Small intestine (tissue), 16 donors: Measurements from ENCODE around the gene OR5K1. TPM values are rescaled to one million over a fixed set of nuclear protein-coding genes. Genes with fewer than 3 reads are reported as not detected.

Experiments used
- DNase-seq, 2 donors: peaks; one replicate each; pipeline versions ENCODE4 v3.0.0 to v3.0.0-alpha.2; 2013
- FAIRE-seq: peaks from 2 replicates; lab custom pipeline; 2012; peaks lifted over from hg19 to GRCh38; lab: Jason Lieb, UNC
- H3K27ac ChIP-seq, 3 donors: one replicate each; pipeline ENCODE4 v1.5.1; 2013; ENCODE audit warnings: low read length in 2 of 3, mild to moderate bottlenecking in 2 of 3, control low read depth in 1 of 3, inconsistent platforms in 1 of 3, low read depth in 1 of 3, moderate library complexity in 1 of 3
- H3K27me3 ChIP-seq, 3 donors: one replicate each; pipeline ENCODE4 v1.6.1; 2013; ENCODE audit warnings: low read length in 3 of 3, inconsistent platforms in 1 of 3; ENCODE audit not compliant: control insufficient read depth in 3 of 3, insufficient read depth in 3 of 3
- H3K36me3 ChIP-seq, 3 donors: one replicate each; pipeline ENCODE4 v1.6.1; 2013; ENCODE audit warnings: low read length in 3 of 3, inconsistent platforms in 1 of 3, low read depth in 1 of 3, mild to moderate bottlenecking in 1 of 3, moderate library complexity in 1 of 3; ENCODE audit not compliant: control insufficient read depth in 3 of 3, insufficient read depth in 2 of 3
- H3K4me1 ChIP-seq, 3 donors: one replicate each; pipeline ENCODE4 v1.6.1; 2013; ENCODE audit warnings: low read length in 2 of 3, inconsistent platforms in 1 of 3, low read depth in 1 of 3, mild to moderate bottlenecking in 1 of 3, moderate library complexity in 1 of 3; ENCODE audit not compliant: control insufficient read depth in 3 of 3, insufficient read depth in 2 of 3
- H3K4me3 ChIP-seq, 3 donors: one replicate each; pipeline ENCODE4 v1.5.1; 2013; ENCODE audit warnings: low read length in 3 of 3, control low read depth in 1 of 3, inconsistent platforms in 1 of 3, low read depth in 1 of 3, mild to moderate bottlenecking in 1 of 3, moderate library complexity in 1 of 3
- H3K9me3 ChIP-seq, 2 donors: one replicate each; pipeline ENCODE4 v1.6.1; 2013; ENCODE audit warnings: low read depth in 1 of 2, low read length in 1 of 2; ENCODE audit not compliant: control insufficient read depth in 2 of 2, insufficient read depth in 1 of 2
- WGBS, 3 donors: extraction: QIAGEN DNeasy Blood & Tissue Kit; methylation state at CpG; one replicate each; pipeline ENCODE4 v1.1.7; 2013; 5-methylcytosine and 5-hydroxymethylcytosine counted together
- long read RNA-seq, 10 donors: transcript quantifications; one replicate each; lab custom pipeline, GENCODE V29; 2026
- polyA plus RNA-seq, 4 donors: library from polyadenylated mRNA; stranded (reverse) in 3 of 4; unstranded in 1 of 4; fragments of 200-250 nt in 3 of 4; fragments of 120-200 nt in 1 of 4; gene quantifications; one replicate each; pipeline versions ENCODE4 v1.2.1 to v1.2.3, GENCODE V29; 2013
- donor health status: healthy with polysubstance abuse.
- donor health status: control.
- donor health status: control.
- donor health status: Bipolar disorder and iron deficiency.
- donor health status: healthy.

OR5K1 gene
- not detected for polyA plus RNA-seq
- long read RNA-seq, donor 1, result 0 reads
- long read RNA-seq, donor 2, result 0 reads
- long read RNA-seq, donor 3, result 0 reads
- long read RNA-seq, donor 4, result 0 reads
- long read RNA-seq, donor 5, result 0 reads
- long read RNA-seq, donor 6, result 0 reads
- long read RNA-seq, donor 7, result 0 reads
- long read RNA-seq, donor 8, result 0 reads
- long read RNA-seq, donor 9, result 0 reads
- long read RNA-seq, donor 10, result 0 reads

- H3K27ac ChIP-seq, result no peak within 1 kb of the TSS
- H3K36me3 ChIP-seq, result no peaks in the 10 kb centered on the region
- H3K27me3 ChIP-seq, result no peaks in the 10 kb centered on the region
- H3K4me1 ChIP-seq, result no peaks in the 10 kb centered on the region
- no peak for FAIRE-seq
- no peak within 1 kb of the TSS for H3K4me3 ChIP-seq
- H3K9me3 ChIP-seq, result no peaks in the 10 kb centered on the region
- WGBS, 3 donors, result 83 to 89% (median 88%) methylated on average over 1 of the region's 1 CpG
- DNase-seq, result no peak
Measured at GRCh38 chr3:98462901-98463300, at the start of gene OR5K1. OR5K1 (plus strand) TSS chr3:98463201; CDS start chr3:98469577, 6,376 bp downstream.

- H3K4me1 ChIP-seq, result no peaks in the 10 kb centered on the region
- FAIRE-seq (no peak), DNase-seq (no peak)
- H3K27ac ChIP-seq, result no peak overlapping the region
- H3K4me3 ChIP-seq, result no peak overlapping the region
- peaks cover 0 to 12% of the 10 kb centered on the region in 2 donors for H3K9me3 ChIP-seq
- no peaks in the 10 kb centered on the region for H3K27me3 ChIP-seq
- H3K36me3 ChIP-seq, result no peaks in the 10 kb centered on the region
Measured at GRCh38 chr3:98432575-98432974, 30.4 kb upstream of the OR5K1 start.

- peaks cover 0 to 3% of the 10 kb centered on the region in 2 donors for H3K9me3 ChIP-seq
- no peaks in the 10 kb centered on the region for H3K27me3 ChIP-seq
- H3K4me3 ChIP-seq, result no peak overlapping the region
- WGBS, 3 donors, result 24 to 30% (median 25%) methylated on average over 2 of the region's 2 CpGs
- H3K36me3 ChIP-seq, result no peaks in the 10 kb centered on the region
- H3K4me1 ChIP-seq, result no peaks in the 10 kb centered on the region
- no peak overlapping the region for H3K27ac ChIP-seq
- DNase-seq, result no peak
- no peak for FAIRE-seq
Measured at GRCh38 chr3:98433764-98434163, 29.2 kb upstream of the OR5K1 start.

- Histone ChIP-seq H3K9me3 (no peaks in the 10 kb centered on the region), H3K4me3 (no peak overlapping the region), H3K27ac (no peak overlapping the region), H3K4me1 (no peaks in the 10 kb centered on the region), H3K27me3 (no peaks in the 10 kb centered on the region), H3K36me3 (no peaks in the 10 kb centered on the region)
- DNase-seq (no peak), FAIRE-seq (no peak)
- WGBS, 3 donors, result 69 to 78% (median 73%) methylated on average over 4 of the region's 4 CpGs
Measured at GRCh38 chr3:98434412-98434811, 28.6 kb upstream of the OR5K1 start.

GRCh38 chr3:98440283-98440682 is 22.7 kb upstream of the OR5K1 start:
- H3K36me3 ChIP-seq, result no peaks in the 10 kb centered on the region
- no peak overlapping the region for H3K4me3 ChIP-seq
- no peaks in the 10 kb centered on the region for H3K9me3 ChIP-seq
- DNase-seq, result no peak
- H3K27me3 ChIP-seq, result no peaks in the 10 kb centered on the region
- H3K27ac ChIP-seq, result no peak overlapping the region
- no peak for FAIRE-seq
- H3K4me1 ChIP-seq, result no peaks in the 10 kb centered on the region

GRCh38 chr3:98445949-98446406 is 17.0 kb upstream of the OR5K1 start:
- Histone ChIP-seq H3K4me1 (no peaks in the 10 kb centered on the region), H3K27ac (no peak overlapping the region), H3K36me3 (no peaks in the 10 kb centered on the region), H3K9me3 (no peaks in the 10 kb centered on the region), H3K27me3 (no peaks in the 10 kb centered on the region), H3K4me3 (no peak overlapping the region)
- 75 to 88% (median 86%) methylated on average over 5 of the region's 5 CpGs for WGBS, 3 donors
- no peak for FAIRE-seq
- DNase-seq, result no peak

GRCh38 chr3:98449606-98450193 is 13.3 kb upstream of the OR5K1 start:
- WGBS, 3 donors, result 87 to 90% (median 89%) methylated on average over 7 of the region's 7 CpGs
- no peak for FAIRE-seq
- Histone ChIP-seq H3K4me1 (no peaks in the 10 kb centered on the region), H3K9me3 (no peaks in the 10 kb centered on the region), H3K27ac (no peak overlapping the region), H3K4me3 (no peak overlapping the region), H3K36me3 (no peaks in the 10 kb centered on the region), H3K27me3 (no peaks in the 10 kb centered on the region)
- no peak for DNase-seq

- DNase-seq (no peak), FAIRE-seq (no peak)
- WGBS, 3 donors, result 86 to 93% (median 90%) methylated on average over 4 of the region's 4 CpGs
- no peaks in the 10 kb centered on the region for H3K4me1 ChIP-seq
- no peak overlapping the region for H3K27ac ChIP-seq
- H3K9me3 ChIP-seq, result no peaks in the 10 kb centered on the region
- no peak overlapping the region for H3K4me3 ChIP-seq
- no peaks in the 10 kb centered on the region for H3K27me3 ChIP-seq
- no peaks in the 10 kb centered on the region for H3K36me3 ChIP-seq
Measured at GRCh38 chr3:98450372-98450771, 12.6 kb upstream of the OR5K1 start.

- Histone ChIP-seq H3K4me3 (no peak overlapping the region), H3K36me3 (no peaks in the 10 kb centered on the region), H3K9me3 (peaks cover 0 to 2% of the 10 kb centered on the region in 2 donors), H3K4me1 (no peaks in the 10 kb centered on the region), H3K27me3 (no peaks in the 10 kb centered on the region), H3K27ac (no peak overlapping the region)
- no peak for FAIRE-seq
- no peak for DNase-seq
Measured at GRCh38 chr3:98453827-98454226, 9.2 kb upstream of the OR5K1 start.
